ENCODE data around the gene KANSL2.
"Not testable (repeated sequence)": the region's sequence is repeated elsewhere in the genome, so short reads cannot be mapped to it uniquely, and the experiment has no call there.

The KANSL2 gene, protein sequence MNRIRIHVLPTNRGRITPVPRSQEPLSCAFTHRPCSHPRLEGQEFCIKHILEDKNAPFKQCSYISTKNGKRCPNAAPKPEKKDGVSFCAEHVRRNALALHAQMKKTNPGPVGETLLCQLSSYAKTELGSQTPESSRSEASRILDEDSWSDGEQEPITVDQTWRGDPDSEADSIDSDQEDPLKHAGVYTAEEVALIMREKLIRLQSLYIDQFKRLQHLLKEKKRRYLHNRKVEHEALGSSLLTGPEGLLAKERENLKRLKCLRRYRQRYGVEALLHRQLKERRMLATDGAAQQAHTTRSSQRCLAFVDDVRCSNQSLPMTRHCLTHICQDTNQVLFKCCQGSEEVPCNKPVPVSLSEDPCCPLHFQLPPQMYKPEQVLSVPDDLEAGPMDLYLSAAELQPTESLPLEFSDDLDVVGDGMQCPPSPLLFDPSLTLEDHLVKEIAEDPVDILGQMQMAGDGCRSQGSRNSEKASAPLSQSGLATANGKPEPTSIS

DNA sequence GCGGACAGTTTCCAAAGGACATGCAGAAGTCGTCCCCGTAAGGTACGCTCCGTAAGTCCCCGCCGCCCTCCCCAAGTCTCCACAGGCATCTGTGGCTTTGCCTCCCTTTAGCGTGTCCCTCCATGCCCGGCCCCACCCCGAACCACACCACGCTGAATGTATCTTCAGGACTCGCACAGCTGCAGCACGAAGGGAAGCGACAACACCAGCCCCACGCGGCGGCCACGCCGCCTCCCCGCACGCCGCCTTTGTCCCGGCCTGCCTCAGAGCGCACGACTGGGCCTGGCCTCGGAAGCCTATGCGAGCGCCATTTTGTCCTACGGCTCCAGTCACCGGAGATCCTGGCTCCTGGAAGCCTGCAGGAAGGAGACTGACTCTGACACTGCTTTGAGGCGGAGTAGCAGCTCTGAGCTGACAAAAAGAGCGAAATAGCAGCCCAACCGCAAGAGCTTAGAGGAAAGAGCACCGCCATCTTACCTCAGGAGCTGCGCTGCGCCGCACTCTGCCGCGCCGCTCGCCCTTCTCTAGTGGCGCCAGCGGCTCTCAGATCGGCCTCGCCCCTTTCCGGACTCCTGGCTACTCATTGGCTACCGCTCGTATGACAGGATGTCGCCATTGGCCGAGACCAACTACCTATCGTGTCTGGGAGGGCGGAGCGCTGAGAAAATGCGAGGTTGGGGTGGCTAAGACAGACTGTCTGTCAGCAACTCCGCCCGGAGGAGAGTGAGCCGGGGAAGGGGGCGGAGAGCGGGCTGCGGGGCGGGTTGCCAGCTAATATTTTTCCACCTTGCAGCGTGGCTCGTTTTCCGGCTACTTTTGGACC is at the start of gene KANSL2:
Gene KANSL2, minus strand, starts transcription at position 529 of the 823 bp plus-strand sequence. CDS start 606 bp downstream, outside the sequence.
- DNase-seq (ENCODE audit: low read depth): peak; percentile 93

DNA sequence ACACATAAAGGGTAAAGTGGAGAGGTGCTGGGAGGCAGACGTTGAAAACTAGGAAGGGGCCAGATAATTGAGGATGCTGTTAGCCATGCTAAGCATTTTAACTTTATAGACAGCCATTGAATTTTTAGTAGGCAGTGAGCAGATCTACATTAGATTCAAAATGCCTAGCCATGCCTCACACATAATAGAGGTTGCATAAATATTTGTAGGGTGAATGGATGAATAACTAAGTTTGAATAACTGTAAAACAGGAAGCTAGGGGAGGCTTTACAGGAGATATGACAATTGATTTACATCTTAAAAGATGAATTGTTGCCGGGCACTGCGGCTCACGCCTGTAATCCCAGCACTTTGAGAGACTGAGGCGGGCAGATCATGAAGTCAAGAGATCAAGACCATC is 46.8 kb upstream of the KANSL2 start:
- no peak for DNase-seq (ENCODE audit: low read depth)

DNA sequence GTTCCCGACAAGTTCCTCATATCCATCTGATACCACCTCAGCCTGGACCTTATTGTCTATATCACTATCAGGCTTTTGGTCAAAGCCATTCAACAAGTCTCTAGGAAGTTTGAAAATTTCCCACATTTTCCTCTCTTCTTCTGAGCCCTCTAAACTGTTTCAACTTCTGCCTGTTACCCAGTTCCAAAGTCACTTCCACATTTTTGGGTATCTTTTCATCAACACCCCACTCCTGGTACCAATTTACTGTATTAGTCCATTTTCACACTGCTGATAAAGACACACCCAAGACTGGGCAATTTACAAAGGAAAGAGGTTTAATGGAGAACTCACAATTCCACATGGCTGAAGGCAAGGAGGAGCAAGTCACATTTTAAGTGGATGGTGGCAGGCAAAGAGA is 38.7 kb upstream of the KANSL2 start:
- not testable (repeated sequence) for DNase-seq (ENCODE audit: low read depth)

DNA sequence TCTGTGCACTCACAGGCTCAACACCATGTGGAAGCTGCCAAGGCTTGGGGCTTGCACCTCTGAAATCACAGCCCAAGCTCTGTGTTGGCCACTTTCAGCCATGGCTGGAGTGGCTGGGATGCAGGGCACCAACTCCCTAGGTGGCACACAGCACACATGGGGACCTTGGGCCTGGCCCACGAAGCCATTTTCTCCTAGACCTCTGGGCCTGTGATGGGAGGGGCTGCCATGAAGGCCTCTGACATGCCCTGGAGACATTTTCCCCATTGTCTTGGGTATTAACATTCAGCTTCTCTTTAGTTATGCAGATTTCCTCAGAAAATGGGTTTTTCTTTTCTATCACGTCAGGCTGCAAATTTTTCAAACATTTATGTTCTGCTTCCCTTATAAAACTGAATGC is 38.1 kb upstream of the KANSL2 start:
- DNase-seq (ENCODE audit: low read depth): not testable (repeated sequence)

DNA sequence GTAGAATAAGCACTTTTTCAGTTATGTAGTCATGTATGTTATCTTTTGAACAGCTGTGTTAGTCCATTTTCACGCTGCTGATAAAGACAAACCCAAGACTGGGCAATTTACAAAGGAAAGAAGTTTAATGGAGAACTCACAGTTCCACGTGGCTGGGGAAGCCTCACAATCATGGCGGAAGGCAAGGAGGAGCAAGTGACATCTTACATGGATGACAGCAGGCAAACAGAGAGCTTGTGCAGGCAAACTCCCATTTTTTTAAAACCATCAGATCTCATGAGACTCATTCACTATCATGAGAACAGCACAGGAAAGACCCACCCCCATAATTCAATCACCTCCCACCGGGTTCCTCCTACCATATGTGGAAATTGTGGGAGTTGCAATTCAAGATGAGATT is 37.0 kb upstream of the KANSL2 start:
- not testable (repeated sequence) for DNase-seq (ENCODE audit: low read depth)

DNA sequence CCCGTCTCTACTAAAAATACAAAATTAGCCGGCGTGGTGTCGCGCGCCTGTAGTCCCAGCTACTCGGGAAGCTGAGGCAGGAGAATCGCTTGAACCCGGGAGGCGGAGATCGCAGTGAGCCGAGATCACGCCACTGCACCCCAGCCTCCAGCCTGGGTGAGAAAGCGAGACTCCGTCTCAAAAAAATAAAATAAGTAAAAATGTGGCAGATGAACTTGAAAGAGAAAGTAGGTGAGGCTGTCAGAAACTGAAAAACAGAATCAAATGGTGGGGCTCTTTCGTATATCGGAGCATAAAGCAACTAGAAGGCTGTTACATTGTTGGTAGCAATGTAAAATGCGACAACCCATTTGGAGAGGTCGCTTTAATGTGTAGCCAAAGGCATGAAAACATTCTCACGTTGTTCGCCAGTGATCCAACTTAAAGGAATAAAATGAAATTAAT is 35.2 kb upstream of the KANSL2 start:
- DNase-seq (ENCODE audit: low read depth): no peak

DNA sequence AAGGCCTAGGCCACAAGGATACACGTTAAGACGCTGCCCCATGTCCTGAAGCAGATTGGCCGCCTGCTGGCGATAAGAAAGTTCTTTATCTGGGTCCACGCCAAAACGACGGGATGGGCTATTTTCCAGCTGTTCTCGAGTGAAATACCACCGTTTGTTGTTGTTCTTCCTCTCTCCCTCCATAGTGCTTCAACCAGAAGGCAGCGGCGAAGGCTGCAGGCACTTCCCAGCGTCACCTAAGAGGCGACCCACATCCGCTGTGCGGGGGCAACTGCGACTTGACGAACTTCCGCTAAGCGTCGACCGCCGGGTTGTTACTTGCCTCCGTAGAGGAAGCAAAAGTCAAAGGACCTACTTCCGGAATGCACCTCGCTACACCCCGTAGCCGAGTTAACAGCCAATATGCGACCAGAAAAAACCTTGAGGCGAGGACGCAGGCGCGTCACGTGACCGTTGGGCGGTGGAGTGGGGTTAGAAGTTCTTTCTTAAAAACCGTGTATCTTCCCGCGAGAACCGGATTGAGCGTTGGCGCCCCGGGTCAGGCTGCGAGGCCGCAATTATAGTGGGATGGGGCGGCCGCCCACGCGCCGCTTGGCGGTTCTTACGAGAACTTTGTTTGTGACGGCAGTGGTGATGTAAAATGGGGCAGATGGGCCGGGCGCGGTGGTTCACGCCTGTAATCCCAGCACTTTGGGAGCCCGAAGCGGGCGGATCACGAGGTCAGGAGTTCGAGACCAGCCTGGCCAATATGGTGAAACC is 34.6 kb upstream of the KANSL2 start, which contains the start of gene CCNT1:
Gene CCNT1, minus strand, starts transcription at position 215 of the 759 bp plus-strand sequence. Its CDS starts 32 bp downstream, at position 183.
- peak; percentile 100 for DNase-seq (ENCODE audit: low read depth)

DNA sequence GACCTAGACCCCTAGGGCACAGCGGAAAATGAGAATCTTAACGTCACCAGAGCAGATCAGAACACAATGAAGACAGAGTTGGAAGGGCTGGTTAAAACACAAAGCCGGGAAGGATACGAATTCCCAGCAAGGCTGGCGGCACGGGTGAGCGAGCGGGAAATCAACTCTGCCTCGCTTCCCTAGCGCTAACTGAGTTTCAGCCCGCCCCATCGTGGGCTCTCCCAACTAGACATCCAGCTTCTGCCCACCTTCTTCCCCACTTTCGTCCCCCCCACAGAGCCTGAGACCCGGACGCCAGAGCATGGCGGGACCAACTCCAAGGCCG is 34.1 kb upstream of the KANSL2 start:
- no peak for DNase-seq (ENCODE audit: low read depth)

DNA sequence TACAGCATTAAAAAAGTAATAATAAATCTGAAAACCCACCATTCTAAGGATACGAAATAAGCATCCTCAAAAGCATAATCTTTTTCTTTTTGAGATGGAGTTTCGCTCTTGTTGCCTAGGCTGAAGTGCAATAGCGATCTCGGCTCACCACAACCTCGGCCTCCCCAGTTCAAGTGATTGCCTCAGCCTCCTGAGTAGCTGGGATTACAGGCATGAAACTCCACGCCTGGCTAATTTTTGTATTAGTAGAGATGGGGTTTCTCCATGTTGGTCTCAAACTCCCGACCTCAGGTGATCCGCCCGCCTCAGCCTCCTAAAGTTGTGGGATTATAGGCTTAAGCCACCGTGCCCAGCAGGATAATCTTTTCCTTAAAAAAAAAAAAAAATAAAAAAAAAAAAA is 30.2 kb upstream of the KANSL2 start:
- DNase-seq (ENCODE audit: low read depth): no peak

DNA sequence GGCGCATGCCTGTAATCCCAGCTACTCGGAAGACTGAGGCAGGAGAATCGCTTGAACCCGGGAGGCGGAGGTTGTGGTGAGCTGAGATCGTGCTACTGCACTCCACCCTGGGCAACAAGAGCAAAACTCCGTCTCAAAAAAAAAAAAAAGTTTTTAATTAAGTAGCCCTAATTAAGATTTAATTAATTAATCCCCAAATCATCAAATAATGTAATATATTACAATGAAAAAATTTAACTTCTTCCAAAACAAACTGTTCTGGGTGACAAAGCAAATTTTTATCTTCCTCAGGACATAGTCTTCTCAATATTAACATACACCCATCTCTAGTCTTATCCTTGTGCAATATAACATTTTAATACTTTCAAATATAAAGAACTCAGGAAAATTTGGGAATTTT is 16.8 kb upstream of the KANSL2 start:
- not testable (repeated sequence) for DNase-seq (ENCODE audit: low read depth)

DNA sequence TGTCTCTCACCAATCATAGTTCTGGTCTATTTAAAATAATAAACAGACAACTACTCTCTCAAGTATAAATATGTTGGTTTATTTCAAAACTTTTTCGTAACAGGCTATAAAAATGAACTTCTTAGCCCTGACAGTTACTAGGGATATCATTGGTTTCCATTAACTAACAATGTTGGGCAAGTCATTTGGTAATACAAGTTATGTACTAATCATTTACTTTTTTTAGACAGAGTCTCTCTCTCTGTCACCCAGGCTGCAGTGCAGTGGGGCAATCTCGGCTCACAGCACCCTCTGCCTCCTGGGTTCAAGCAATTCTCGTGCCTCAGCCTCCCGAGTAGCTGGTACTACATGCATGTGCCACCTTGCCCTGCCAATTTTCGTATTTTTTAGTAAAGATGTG is 14.6 kb upstream of the KANSL2 start:
- no peak for DNase-seq (ENCODE audit: low read depth)

DNA sequence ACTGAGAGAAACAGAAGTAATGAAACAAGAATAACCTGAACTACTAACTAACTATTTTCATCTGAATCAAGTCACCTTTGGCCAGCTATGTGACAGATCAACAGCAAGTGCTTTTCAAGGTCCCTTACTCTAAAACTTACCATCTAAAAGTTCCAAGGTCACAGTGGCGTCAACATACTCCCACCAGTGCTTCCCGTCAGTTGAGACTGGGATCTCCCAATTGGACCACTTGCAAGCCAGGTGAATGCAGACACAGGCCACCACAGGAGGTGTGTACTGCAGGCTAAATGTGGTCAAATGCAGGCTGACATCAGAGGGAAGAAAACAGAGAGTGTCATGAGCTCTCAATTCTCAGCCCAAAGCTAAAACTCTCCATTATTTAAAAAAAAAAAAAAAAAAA is 13.8 kb upstream of the KANSL2 start:
- DNase-seq (ENCODE audit: low read depth): no peak

DNA sequence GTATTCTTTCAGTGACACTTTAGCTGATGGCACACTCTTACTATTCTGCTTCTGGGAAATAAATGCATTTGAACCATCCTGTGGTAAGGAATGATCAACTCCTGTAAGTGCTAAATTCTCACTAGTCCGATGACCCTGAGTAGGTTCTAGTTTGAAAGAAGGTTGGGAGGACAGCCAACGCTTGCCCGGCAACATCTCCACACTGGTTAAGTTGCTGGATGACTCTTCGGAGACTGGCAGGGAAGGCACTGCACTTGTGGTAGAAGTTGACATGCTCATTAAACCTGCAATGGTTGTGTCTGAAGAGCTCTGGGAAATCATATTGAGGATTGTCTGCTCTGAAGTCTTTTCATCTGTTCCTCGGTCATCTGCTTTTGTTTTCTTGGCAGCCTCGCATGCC is 12.0 kb upstream of the KANSL2 start:
- no peak for DNase-seq (ENCODE audit: low read depth)

DNA sequence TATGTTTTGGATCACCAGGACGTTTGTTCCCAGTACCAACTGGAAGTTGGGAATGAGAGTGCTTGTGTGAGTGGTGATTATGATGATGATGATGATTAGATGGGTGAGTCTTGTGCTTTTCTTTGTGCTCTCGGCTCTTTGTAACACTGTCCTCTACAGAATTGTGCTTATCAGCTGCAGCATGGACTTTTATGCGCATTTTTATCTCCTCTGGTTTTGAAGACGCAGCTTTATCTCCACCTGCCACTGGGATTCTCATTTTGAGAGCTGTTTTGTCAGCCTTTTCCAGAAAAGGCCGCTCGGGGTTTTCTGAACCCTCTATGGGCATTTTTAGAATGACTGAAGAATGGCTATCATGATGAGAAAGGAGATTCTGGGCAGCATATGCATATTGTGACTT is 11.5 kb upstream of the KANSL2 start:
- no peak for DNase-seq (ENCODE audit: low read depth)

DNA sequence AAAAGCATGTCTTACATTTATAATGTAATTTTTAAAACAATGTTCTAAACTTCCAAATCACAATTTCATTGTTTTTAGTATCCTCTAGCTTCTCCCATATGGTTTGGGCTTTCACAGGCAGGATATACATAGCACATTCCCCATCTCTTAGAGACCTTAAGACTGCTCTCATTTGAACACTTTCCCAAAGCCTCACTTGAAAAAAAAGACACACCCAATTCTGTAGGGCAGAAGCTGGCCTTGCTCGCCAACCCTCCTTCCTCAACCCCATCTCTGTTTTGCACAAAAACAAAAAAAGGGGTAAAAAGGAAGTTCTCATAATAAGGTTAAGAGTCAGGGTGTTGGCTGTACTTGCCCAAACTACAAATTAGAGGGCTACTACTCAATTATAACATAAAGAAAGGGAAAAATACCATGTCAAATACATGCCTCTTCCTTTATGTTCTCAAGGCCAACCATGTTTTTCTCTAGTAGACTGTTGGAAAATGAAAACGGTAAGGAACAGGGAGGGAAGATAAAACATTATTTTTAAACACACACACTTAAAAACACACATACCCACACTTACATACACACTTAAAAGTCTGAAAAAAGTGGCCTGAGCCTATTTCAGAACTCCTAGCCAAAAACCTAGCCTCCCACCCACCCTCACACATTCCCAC is 9.9 kb upstream of the KANSL2 start:
- DNase-seq (ENCODE audit: low read depth): no peak

DNA sequence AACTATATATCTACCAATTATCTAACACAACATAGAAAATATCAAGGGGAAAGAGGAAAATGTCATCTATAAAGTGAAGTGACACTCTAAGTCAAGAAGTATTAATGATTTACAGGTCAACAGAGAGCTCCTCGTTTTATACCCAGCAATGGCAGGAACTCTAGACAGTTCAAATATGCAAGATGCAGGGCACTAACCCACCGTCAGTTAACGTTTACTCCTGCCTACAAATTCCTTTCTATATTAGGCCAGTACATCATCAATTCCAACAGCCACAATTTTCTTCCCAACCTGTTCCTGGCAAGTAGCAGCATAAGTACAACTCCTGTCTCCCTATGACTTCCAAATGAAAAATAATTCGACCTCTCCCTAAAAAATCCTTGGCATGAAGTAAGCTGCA is 9.0 kb upstream of the KANSL2 start:
- no peak for DNase-seq (ENCODE audit: low read depth)

DNA sequence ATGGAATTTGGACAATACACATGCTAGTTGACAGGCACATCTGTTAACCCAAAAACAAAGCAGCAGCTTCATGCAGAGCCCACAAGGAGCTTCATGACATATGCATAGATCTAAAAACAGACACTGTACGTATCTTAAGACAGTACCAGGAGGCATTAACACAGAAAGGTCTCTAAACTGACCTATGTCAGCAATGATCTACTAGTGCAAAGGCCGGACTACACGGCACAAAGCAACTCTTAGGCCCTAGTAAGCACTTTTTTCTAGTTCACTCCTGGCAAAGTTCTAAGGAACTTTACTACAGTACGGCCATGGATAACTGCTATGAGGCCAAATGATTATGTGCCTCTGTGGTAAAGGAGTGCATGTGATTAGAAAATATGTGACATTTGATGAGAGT is 8.4 kb upstream of the KANSL2 start:
- DNase-seq (ENCODE audit: low read depth): no peak

DNA sequence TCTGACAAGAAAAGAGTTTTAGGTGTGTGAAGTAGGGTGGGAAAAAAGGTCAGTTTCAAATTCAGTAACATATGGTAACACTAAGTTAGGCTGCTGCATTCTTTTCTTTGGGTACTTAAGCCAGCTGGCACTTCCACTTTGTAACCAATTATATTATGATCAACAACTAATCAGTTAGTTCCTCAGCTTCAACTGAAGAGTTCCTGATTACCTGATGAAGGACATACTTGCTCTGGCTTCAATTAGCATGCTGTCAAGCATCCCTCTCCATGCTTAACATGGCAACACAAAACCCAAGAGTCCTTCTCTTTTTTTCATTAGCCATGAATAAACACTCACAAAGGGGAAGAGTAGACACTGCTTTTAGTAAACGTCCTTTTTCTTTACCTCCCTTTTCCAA is 6.8 kb upstream of the KANSL2 start:
- no peak for DNase-seq (ENCODE audit: low read depth)

DNA sequence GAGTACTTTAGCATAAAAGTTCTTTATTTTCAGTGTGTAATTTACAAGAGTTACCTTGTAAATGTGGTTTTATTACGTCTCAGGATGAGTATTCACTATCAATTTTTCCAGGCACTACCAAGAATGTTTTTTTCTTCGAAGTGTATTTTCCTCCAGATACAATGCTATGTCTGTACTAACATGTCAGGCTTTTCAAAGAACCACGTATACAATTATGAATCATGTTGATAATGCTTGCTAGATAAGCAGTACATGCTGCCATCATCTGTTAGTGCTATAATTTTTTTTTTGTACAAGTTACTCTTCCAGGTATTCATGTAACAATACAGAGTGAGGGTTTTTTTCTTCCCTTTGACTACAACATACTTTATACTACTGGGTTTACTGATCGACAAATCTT is 5.6 kb upstream of the KANSL2 start:
- no peak for DNase-seq (ENCODE audit: low read depth)

DNA sequence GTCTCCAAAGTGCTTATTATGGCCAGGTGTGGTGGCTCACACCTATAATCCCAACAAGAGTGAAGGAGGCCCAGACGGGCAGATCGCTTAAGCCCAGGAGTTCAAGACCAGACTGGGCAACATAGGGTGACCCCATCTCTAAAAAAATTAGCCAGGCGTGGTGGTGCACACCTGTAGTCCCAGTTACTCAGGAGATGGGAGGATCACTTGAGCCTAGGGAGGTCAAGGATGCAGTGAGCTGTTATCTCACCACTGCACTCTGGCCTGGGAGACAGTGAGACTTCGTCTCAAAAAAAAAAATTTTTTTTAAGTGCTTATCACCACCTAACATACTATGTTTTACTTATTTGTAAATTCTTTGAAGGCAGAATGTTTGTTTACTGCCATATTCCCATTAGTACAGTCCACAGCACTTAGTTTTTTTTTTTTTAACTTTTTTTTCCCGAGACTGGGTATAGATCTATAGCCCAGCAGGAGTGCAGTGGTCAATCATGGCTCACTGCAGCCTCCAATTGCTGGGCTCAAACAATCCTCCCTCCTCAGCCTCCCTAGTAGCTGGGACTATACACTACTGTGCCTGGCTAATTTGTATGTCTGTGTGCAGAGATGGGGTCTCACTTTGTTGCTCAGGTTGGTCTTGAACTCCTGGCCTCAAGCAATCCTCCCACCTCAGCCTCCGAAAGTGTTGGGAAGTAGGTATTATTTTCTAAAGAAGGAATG is 4.7 kb upstream of the KANSL2 start:
- no peak for DNase-seq (ENCODE audit: low read depth)

DNA sequence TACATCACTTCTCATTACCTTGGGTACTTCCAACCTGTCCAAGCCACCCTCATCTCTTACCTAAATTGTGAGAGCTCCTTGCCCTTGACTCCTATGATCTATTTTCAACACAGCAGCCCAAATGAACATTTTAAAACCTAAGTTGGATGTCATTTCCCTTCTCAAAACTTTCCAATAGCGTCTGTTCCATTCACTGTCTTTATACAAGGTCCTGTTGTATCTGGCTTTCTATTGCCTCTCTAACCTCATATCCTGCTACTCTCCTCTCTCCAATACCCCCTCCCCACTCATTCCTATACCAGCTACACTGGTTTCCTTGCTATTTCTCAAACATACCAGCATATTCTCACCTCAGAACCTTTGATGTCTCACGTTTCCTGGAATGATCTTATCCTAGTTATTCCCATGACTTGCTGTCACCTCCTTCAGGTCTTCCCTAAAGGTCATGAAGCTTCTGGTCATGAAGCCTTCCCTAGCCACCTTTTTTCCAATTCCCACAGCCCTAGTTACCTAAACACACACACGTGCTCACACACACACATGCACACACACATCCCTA is 4.1 kb upstream of the KANSL2 start:
- DNase-seq (ENCODE audit: low read depth): no peak

Measured in non-pigmented ciliary epithelial cell (primary cell).